Measurements from ENCODE around the gene KCNA10.
"Not testable (repeated sequence)": the region's sequence is repeated elsewhere in the genome, so short reads cannot be mapped to it uniquely, and the experiment has no call there.

Gene KCNA10

DNA sequence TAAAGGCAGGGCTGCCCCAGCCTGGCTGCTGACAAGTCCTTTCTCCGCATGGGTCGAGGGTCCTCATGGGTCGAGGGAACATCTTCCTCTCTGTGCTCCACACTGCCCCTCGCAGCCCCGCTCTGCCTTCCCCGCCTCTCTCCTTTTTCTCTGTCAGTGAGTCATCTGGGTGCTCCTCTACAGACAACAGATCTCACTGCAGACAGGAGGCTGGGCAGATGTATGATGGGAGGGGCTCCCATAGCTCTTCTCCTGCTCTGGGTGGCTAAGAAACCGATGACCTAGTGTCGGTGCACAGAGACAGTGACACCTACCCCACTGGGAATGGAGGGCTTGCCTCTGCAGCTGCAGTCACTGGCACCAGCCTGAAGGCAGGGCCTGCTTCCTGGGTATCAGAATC is 5.5 kb downstream of the KCNA10 start:
- no peaks in the 10 kb centered on the region for H3K79me1 ChIP-seq (replicated peaks; ENCODE audit: low read length, poor library complexity, severe bottlenecking)
- H3K18ac ChIP-seq (ENCODE audit: low read depth in 1 of 2, low read length in 2 of 2) = no peak overlapping the region
- 32% methylated on average over 8 of the region's 8 CpGs for WGBS
- no peak overlapping the region for H3K27ac ChIP-seq (ENCODE audit: low read length, poor library complexity, severe bottlenecking)
- no peak overlapping the region for H3K23ac ChIP-seq (ENCODE audit: low read length in 2 of 2)
- no peak overlapping the region for H2AFZ ChIP-seq (ENCODE audit: low read depth, low read length)
- DNase-seq = no peak
- H4K8ac ChIP-seq (ENCODE audit: low read length) = no peak overlapping the region
- no peaks in the 10 kb centered on the region for H3K36me3 ChIP-seq (ENCODE audit: control insufficient read depth in 1 of 2, insufficient read depth in 2 of 2, low read depth in 1 of 2, low read length in 2 of 2)
- H3K4me1 ChIP-seq (ENCODE audit: control insufficient read depth, insufficient read depth, low read depth, low read length) = no peaks in the 10 kb centered on the region
- no peak overlapping the region for H3K4me2 ChIP-seq (ENCODE audit: low read length, poor library complexity, severe bottlenecking)
- no peak overlapping the region for H4K91ac ChIP-seq (ENCODE audit: low read length)
- peaks cover 3 to 25% of the 10 kb centered on the region in 2 experiments for H3K27me3 ChIP-seq (ENCODE audit: control insufficient read depth in 1 of 2, insufficient read depth in 1 of 2, low read length in 2 of 2)
- H2BK5ac ChIP-seq (ENCODE audit: low read depth, low read length, poor library complexity, severe bottlenecking) = no peak overlapping the region
- no peak overlapping the region for H3K9ac ChIP-seq (ENCODE audit: low read length)
- H2BK12ac ChIP-seq (ENCODE audit: low read length in 2 of 2) = no peak overlapping the region
- no peak overlapping the region for H3K4me3 ChIP-seq (ENCODE audit: insufficient read depth in 1 of 2, low read depth in 1 of 2, low read length in 2 of 2)
- H2BK15ac ChIP-seq (ENCODE audit: low read depth, poor library complexity, severe bottlenecking) = no peak overlapping the region
- H2AK5ac ChIP-seq (ENCODE audit: low read length, severe bottlenecking) = no peak overlapping the region
- no peak overlapping the region for H3K14ac ChIP-seq (ENCODE audit: low read length in 2 of 2)
- H2BK120ac ChIP-seq (ENCODE audit: low read depth, low read length) = no peak overlapping the region
- no peak overlapping the region for H3K4ac ChIP-seq (ENCODE audit: low read depth in 1 of 2, low read length in 2 of 2)
- H3K9me3 ChIP-seq (ENCODE audit: control insufficient read depth, low read length) = no peaks in the 10 kb centered on the region

- Histone ChIP-seq H3K4me2 (ENCODE audit: low read length, poor library complexity, severe bottlenecking) (no peak overlapping the region), H3K9me3 (ENCODE audit: control insufficient read depth, low read length) (no peaks in the 10 kb centered on the region), H2AK5ac (ENCODE audit: low read length, severe bottlenecking) (no peak overlapping the region), H3K36me3 (ENCODE audit: control insufficient read depth in 1 of 2, insufficient read depth in 2 of 2, low read depth in 1 of 2, low read length in 2 of 2) (no peaks in the 10 kb centered on the region), H3K4me3 (ENCODE audit: insufficient read depth in 1 of 2, low read depth in 1 of 2, low read length in 2 of 2) (no peak overlapping the region), H3K14ac (ENCODE audit: low read length in 2 of 2) (no peak overlapping the region), H3K18ac (ENCODE audit: low read depth in 1 of 2, low read length in 2 of 2) (no peak overlapping the region), H3K4me1 (ENCODE audit: control insufficient read depth, insufficient read depth, low read depth, low read length) (no peaks in the 10 kb centered on the region), H2BK12ac (ENCODE audit: low read length in 2 of 2) (no peak overlapping the region), H4K8ac (ENCODE audit: low read length) (no peak overlapping the region), H2BK5ac (ENCODE audit: low read depth, low read length, poor library complexity, severe bottlenecking) (no peak overlapping the region), H2BK15ac (ENCODE audit: low read depth, poor library complexity, severe bottlenecking) (no peak overlapping the region), H2BK120ac (ENCODE audit: low read depth, low read length) (no peak overlapping the region), H3K9ac (ENCODE audit: low read length) (no peak overlapping the region), H4K91ac (ENCODE audit: low read length) (no peak overlapping the region), H3K4ac (ENCODE audit: low read depth in 1 of 2, low read length in 2 of 2) (no peak overlapping the region), H2AFZ (ENCODE audit: low read depth, low read length) (no peak overlapping the region), H3K27me3 (ENCODE audit: control insufficient read depth in 1 of 2, insufficient read depth in 1 of 2, low read length in 2 of 2) (peaks cover 17 to 28% of the 10 kb centered on the region in 2 experiments), H3K27ac (ENCODE audit: low read length, poor library complexity, severe bottlenecking) (no peak overlapping the region), H3K23ac (ENCODE audit: low read length in 2 of 2) (no peak overlapping the region), H3K79me1 (replicated peaks; ENCODE audit: low read length, poor library complexity, severe bottlenecking) (no peaks in the 10 kb centered on the region)
- WGBS = 93% methylated on average over 4 of the region's 6 CpGs
- no peak for DNase-seq
Observed at GRCh38 chr1:110511436-110511835, 7.5 kb downstream of the KCNA10 start.

DNA sequence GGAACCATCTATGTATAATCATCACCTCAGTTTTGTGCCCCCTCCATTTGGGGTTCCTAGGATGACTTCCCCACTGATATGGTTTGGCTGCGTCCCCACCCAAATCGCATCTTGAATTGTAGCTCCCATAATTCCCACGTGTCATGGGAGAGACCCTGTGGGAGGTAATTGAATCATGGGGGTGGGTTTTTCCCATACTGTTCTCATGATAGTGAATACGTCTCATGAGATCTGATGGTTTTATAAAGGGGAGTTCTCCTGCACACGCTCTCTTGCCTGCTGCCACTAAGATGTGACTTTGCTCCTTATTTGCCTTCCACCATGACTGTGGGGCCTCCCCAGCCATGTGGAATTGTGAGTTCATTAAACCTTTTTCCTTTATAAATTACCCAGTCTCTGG is 8.1 kb downstream of the KCNA10 start:
- H2AK5ac ChIP-seq (ENCODE audit: low read length, severe bottlenecking); H2BK120ac ChIP-seq (ENCODE audit: low read depth, low read length); H2BK5ac ChIP-seq (ENCODE audit: low read depth, low read length, poor library complexity, severe bottlenecking); H3K4me2 ChIP-seq (ENCODE audit: low read length, poor library complexity, severe bottlenecking); DNase-seq; H3K79me1 ChIP-seq (replicated peaks; ENCODE audit: low read length, poor library complexity, severe bottlenecking); H2BK12ac ChIP-seq (ENCODE audit: low read length in 2 of 2); H3K36me3 ChIP-seq (ENCODE audit: control insufficient read depth in 1 of 2, insufficient read depth in 2 of 2, low read depth in 1 of 2, low read length in 2 of 2); H3K27ac ChIP-seq (ENCODE audit: low read length, poor library complexity, severe bottlenecking); H3K9ac ChIP-seq (ENCODE audit: low read length); H2AFZ ChIP-seq (ENCODE audit: low read depth, low read length); H2BK15ac ChIP-seq (ENCODE audit: low read depth, poor library complexity, severe bottlenecking); H3K4me3 ChIP-seq (ENCODE audit: insufficient read depth in 1 of 2, low read depth in 1 of 2, low read length in 2 of 2); H3K4ac ChIP-seq (ENCODE audit: low read depth in 1 of 2, low read length in 2 of 2); H4K91ac ChIP-seq (ENCODE audit: low read length); H3K4me1 ChIP-seq (ENCODE audit: control insufficient read depth, insufficient read depth, low read depth, low read length); H3K18ac ChIP-seq (ENCODE audit: low read depth in 1 of 2, low read length in 2 of 2); H3K23ac ChIP-seq (ENCODE audit: low read length in 2 of 2); H4K8ac ChIP-seq (ENCODE audit: low read length); H3K9me3 ChIP-seq (ENCODE audit: control insufficient read depth, low read length); H3K14ac ChIP-seq (ENCODE audit: low read length in 2 of 2): not testable (repeated sequence)
- WGBS = 96% methylated on average over 5 of the region's 5 CpGs
- H3K27me3 ChIP-seq (ENCODE audit: control insufficient read depth in 1 of 2, insufficient read depth in 1 of 2, low read length in 2 of 2) = peaks cover 19 to 33% of the 10 kb centered on the region in 2 experiments

DNA sequence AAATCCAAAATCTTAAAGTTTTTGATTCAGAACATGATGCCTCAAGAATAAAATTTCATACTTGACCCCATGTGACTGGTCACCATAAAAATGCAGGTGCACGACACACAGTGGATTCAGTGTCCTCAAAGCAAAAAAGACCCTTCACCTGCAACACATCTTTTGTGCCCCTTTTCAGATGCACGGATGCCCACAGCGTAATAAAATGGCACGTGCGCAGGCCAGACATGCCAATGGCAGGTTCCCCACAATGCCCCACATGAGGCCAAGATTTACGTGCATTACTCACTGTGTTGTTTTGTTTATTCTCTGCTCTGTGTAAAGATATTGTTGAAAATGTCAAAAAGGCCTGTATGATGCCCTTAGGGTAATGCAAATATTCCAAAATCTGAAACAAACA is 9.3 kb downstream of the KCNA10 start:
- 90% methylated on average over 5 of the region's 6 CpGs for WGBS
- Histone ChIP-seq H3K4me2 (ENCODE audit: low read length, poor library complexity, severe bottlenecking) (no peak overlapping the region), H3K9me3 (ENCODE audit: control insufficient read depth, low read length) (no peaks in the 10 kb centered on the region), H3K14ac (ENCODE audit: low read length in 2 of 2) (no peak overlapping the region), H3K4me1 (ENCODE audit: control insufficient read depth, insufficient read depth, low read depth, low read length) (no peaks in the 10 kb centered on the region), H3K9ac (ENCODE audit: low read length) (no peak overlapping the region), H3K4me3 (ENCODE audit: insufficient read depth in 1 of 2, low read depth in 1 of 2, low read length in 2 of 2) (no peak overlapping the region), H4K8ac (ENCODE audit: low read length) (no peak overlapping the region), H3K27me3 (ENCODE audit: control insufficient read depth in 1 of 2, insufficient read depth in 1 of 2, low read length in 2 of 2) (peaks cover 19 to 43% of the 10 kb centered on the region in 2 experiments), H2AK5ac (ENCODE audit: low read length, severe bottlenecking) (no peak overlapping the region), H4K91ac (ENCODE audit: low read length) (no peak overlapping the region), H2BK5ac (ENCODE audit: low read depth, low read length, poor library complexity, severe bottlenecking) (no peak overlapping the region), H3K23ac (ENCODE audit: low read length in 2 of 2) (no peak overlapping the region), H3K79me1 (replicated peaks; ENCODE audit: low read length, poor library complexity, severe bottlenecking) (no peaks in the 10 kb centered on the region), H2BK15ac (ENCODE audit: low read depth, poor library complexity, severe bottlenecking) (no peak overlapping the region), H3K36me3 (ENCODE audit: control insufficient read depth in 1 of 2, insufficient read depth in 2 of 2, low read depth in 1 of 2, low read length in 2 of 2) (no peaks in the 10 kb centered on the region), H2BK12ac (ENCODE audit: low read length in 2 of 2) (no peak overlapping the region), H3K27ac (ENCODE audit: low read length, poor library complexity, severe bottlenecking) (no peak overlapping the region), H2AFZ (ENCODE audit: low read depth, low read length) (no peak overlapping the region), H3K4ac (ENCODE audit: low read depth in 1 of 2, low read length in 2 of 2) (no peak overlapping the region), H3K18ac (ENCODE audit: low read depth in 1 of 2, low read length in 2 of 2) (no peak overlapping the region), H2BK120ac (ENCODE audit: low read depth, low read length) (no peak overlapping the region)
- no peak for DNase-seq

Measured in mesenchymal stem cell (in vitro differentiated cells and primary cell).